Keratinocyte (primary cell): ENCODE measurements around the gene JAKMIP2. TPM values are rescaled to one million over a fixed set of nuclear protein-coding genes. Genes with fewer than 3 reads are reported as not detected.

Experiments used
- DNase-seq: peaks from one replicate; pipeline ENCODE4 v3.0.0-alpha.2; 2011; ENCODE audit warnings: low read depth, missing footprints, low spot score
- FAIRE-seq: peaks from 2 replicates; lab custom pipeline; 2011; peaks lifted over from hg19 to GRCh38; lab: Jason Lieb, UNC
- H2AFZ ChIP-seq: 2 replicates; pipeline ENCODE4 v1.6.0; 2012; ENCODE audit warnings: low read length, control low read depth, inconsistent platforms; ENCODE audit not compliant: control insufficient read depth
- H3K27ac ChIP-seq: 2 replicates; pipeline ENCODE4 v1.5.1; 2011; ENCODE audit warnings: low read length; ENCODE audit not compliant: control insufficient read depth, insufficient read depth
- H3K27me3 ChIP-seq: 3 replicates; pipeline ENCODE4 v1.6.0; 2011; ENCODE audit warnings: low read length; ENCODE audit not compliant: control insufficient read depth, insufficient read depth; ENCODE audit errors: extremely low read depth
- H3K36me3 ChIP-seq, 2 experiments: 2 replicates in 1 of 2; 3 replicates in 1 of 2; pipeline ENCODE4 v1.5.1; 2011; ENCODE audit warnings: low read length in 2 of 2, mild to moderate bottlenecking in 1 of 2; ENCODE audit not compliant: control insufficient read depth in 2 of 2, insufficient read depth in 2 of 2; ENCODE audit errors: extremely low read depth in 1 of 2
- H3K4me1 ChIP-seq: 3 replicates; pipeline ENCODE4 v1.5.1; 2011; ENCODE audit warnings: low read length; ENCODE audit not compliant: control insufficient read depth, insufficient read depth; ENCODE audit errors: extremely low read depth
- H3K4me2 ChIP-seq: 3 replicates; pipeline ENCODE4 v1.6.0; 2011; ENCODE audit warnings: low read depth, low read length; ENCODE audit not compliant: control insufficient read depth, insufficient read depth; ENCODE audit errors: extremely low read depth
- H3K4me3 ChIP-seq, 3 experiments: fragments of 200-600 bp in 1 of 3; sonication (generic) in 1 of 3; 2 replicates in 2 of 3; 3 replicates in 1 of 3; pipeline ENCODE4 v1.5.1; 2011 to 2016; ENCODE audit warnings: low read length in 3 of 3, mild to moderate bottlenecking in 3 of 3, control low read depth in 2 of 3, inconsistent platforms in 1 of 3, low read depth in 1 of 3, mixed read lengths in 1 of 3, mixed run types in 1 of 3, moderate library complexity in 1 of 3; ENCODE audit not compliant: control insufficient read depth in 2 of 3, insufficient read depth in 2 of 3; ENCODE audit errors: extremely low read depth in 1 of 3
- H3K79me2 ChIP-seq: 2 replicates; pipeline ENCODE4 v1.6.0; 2012; ENCODE audit warnings: low read length; ENCODE audit not compliant: control insufficient read depth, insufficient read depth
- H3K9ac ChIP-seq: 3 replicates; pipeline ENCODE4 v1.6.0; 2011; ENCODE audit warnings: low read length; ENCODE audit not compliant: control insufficient read depth, insufficient read depth; ENCODE audit errors: extremely low read depth
- H3K9me1 ChIP-seq: 3 replicates; pipeline ENCODE4 v1.6.0; 2011; ENCODE audit warnings: low read length; ENCODE audit not compliant: control insufficient read depth, insufficient read depth; ENCODE audit errors: extremely low read depth
- H3K9me3 ChIP-seq: 2 replicates; pipeline ENCODE4 v1.5.1; 2012; ENCODE audit warnings: low read depth, low read length; ENCODE audit not compliant: control insufficient read depth
- H4K20me1 ChIP-seq: 3 replicates; pipeline ENCODE4 v1.6.0; 2011; ENCODE audit warnings: low read length; ENCODE audit not compliant: control insufficient read depth, insufficient read depth; ENCODE audit errors: extremely low read depth
- EZH2 ChIP-seq: IDR thresholded peaks from one replicate; pipeline ENCODE4 v1.6.1; 2012; ENCODE audit warnings: inconsistent platforms, mild to moderate bottlenecking, low read length, moderate library complexity
- dilution Hi-C: fragments of 300-500 bp; cut with MboI; formaldehyde crosslinking; loops from one replicate; pipeline ENCODE4 v1.7.0; 2020; ENCODE audit warnings: low sequenced_read_pairs; ENCODE audit not compliant: extremely low pct_ligation_motif_present
- polyA plus RNA-seq, 5 experiments: library from polyadenylated mRNA; depleted of rRNA in 3 of 5; stranded (reverse) in 3 of 5; stranded (forward) in 1 of 5; unstranded in 1 of 5; fragments of >200 nt; gene quantifications; 1 replicate in 1 of 5; 2 replicates in 3 of 5; 3 replicates in 1 of 5; pipeline versions ENCODE4 v1.2.1 to v1.2.3, GENCODE V29; 2011 to 2012; ENCODE audit warnings: missing spikeins in 2 of 5, low read depth in 1 of 5, low replicate concordance in 1 of 5
- TF ChIP-seq, protein P1 (sequence below), 3 experiments: IDR thresholded peaks in 1 of 3; conservative IDR thresholded peaks in 1 of 3; optimal IDR thresholded peaks in 1 of 3; 2 replicates in 2 of 3; 3 replicates in 1 of 3; pipeline versions ENCODE3 to v1.5.1; 2011; ENCODE audit warnings: low read length in 3 of 3, mild to moderate bottlenecking in 3 of 3, moderate library complexity in 2 of 3, control low read depth in 1 of 3, inconsistent platforms in 1 of 3; ENCODE audit not compliant: insufficient read depth in 2 of 3; ENCODE audit errors: extremely low read depth in 1 of 3

Gene JAKMIP2
- polyA plus RNA-seq, 1 donor (not counting 4 experiments of a cell fraction or from before 2014, with no cell fraction given) = not detected

DNA sequence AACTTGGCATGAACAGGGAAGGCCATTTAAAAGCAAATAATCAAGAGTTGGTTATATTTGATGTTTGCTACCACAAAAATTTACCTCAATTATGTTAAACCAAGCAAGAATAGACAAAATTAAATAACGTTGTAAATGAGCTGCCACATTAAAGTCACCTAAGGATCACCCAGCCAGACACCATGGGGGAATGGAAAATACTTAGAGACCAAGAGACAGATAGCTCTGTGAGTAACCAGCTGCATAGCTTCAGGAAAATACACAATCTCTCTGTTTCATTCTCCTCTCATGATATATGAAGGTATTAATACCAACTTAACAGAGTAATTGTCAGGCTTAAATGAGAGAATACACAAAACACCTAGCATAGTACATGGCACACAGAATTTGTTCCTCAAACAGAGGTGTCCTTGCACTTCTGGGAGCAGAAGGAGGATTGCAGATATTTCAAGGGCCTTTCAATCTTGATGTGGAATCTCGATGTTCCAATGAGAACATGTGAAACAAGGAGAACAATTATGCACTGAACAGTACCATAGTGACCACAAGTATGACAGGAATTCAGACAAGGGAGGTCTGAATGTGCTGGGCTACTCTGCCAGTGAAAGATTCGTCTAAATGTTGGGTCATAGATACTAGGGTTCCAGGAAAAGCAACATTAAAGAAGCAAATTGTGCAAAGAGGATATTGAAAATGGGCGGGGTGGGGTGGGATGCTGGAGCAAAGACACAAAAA is 18.6 kb downstream of the JAKMIP2 start:
- H3K36me3 ChIP-seq = no peaks in the 10 kb centered on the region
- H3K9me3 ChIP-seq = no peaks in the 10 kb centered on the region
- no peak overlapping the region for H3K4me2 ChIP-seq
- H3K27ac ChIP-seq = no peak overlapping the region
- H3K9me1 ChIP-seq = no peaks in the 10 kb centered on the region
- dilution Hi-C loops = no loop called here
- TF ChIP-seq, protein P1, sequence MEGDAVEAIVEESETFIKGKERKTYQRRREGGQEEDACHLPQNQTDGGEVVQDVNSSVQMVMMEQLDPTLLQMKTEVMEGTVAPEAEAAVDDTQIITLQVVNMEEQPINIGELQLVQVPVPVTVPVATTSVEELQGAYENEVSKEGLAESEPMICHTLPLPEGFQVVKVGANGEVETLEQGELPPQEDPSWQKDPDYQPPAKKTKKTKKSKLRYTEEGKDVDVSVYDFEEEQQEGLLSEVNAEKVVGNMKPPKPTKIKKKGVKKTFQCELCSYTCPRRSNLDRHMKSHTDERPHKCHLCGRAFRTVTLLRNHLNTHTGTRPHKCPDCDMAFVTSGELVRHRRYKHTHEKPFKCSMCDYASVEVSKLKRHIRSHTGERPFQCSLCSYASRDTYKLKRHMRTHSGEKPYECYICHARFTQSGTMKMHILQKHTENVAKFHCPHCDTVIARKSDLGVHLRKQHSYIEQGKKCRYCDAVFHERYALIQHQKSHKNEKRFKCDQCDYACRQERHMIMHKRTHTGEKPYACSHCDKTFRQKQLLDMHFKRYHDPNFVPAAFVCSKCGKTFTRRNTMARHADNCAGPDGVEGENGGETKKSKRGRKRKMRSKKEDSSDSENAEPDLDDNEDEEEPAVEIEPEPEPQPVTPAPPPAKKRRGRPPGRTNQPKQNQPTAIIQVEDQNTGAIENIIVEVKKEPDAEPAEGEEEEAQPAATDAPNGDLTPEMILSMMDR (optimal IDR thresholded peaks at IDR 0.05 in 1 of 3, IDR thresholded peaks at IDR 0.05 in 1 of 3, conservative IDR thresholded peaks at IDR 0.05 in 1 of 3; ENCODE audit: extremely low read depth in 1 of 3, insufficient read depth in 2 of 3, low read length in 3 of 3) = no peak
- no peak for TF ChIP-seq EZH2
- H3K79me2 ChIP-seq = no peaks in the 10 kb centered on the region
- no peak overlapping the region for H3K4me3 ChIP-seq
- FAIRE-seq (no peak), DNase-seq (no peak)
- H3K4me1 ChIP-seq = no peaks in the 10 kb centered on the region
- no peak overlapping the region for H2AFZ ChIP-seq
- H4K20me1 ChIP-seq = no peaks in the 10 kb centered on the region
- H3K27me3 ChIP-seq = no peaks in the 10 kb centered on the region
- no peak overlapping the region for H3K9ac ChIP-seq

DNA sequence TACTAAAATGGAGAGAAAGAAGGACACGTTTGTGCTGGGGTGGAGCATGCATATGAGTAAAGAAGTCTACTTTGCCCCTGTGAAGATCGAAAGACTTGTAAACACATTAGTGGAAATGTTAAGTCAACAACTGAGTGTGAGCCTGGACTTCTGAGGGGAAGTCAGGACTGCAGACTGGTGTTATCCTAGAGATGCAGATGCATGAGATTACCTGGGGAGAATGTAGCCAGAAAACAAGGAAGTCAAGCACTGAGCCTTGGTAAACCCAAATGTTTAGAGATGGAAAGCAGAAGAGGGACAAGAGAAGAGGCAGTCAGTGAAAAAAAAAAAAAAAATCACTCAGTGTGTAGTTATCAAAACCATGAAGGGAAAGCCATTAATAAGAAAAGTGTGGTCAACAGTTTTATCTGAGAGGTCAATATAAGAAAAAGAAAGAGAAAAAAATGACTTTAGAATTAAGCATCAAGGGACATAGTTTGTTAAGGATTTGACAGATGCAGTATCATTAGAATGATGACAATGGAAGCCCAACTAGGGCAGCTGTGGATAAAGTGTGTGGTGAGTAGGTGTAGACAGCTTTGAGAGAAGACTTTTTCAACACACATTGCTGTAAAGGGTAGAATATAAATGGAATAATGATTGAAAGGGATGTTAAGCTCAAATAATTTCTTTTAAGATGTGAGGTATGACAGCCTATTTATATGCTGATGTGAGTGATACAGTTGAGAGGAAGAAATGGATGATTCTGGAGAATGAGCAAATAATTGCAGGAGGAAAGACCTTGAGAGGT is 22.2 kb downstream of the JAKMIP2 start:
- Histone ChIP-seq H3K4me2 (no peak overlapping the region), H3K4me1 (no peaks in the 10 kb centered on the region), H2AFZ (no peak overlapping the region), H3K36me3 (no peaks in the 10 kb centered on the region), H3K9me3 (no peaks in the 10 kb centered on the region), H3K27me3 (no peaks in the 10 kb centered on the region), H3K9me1 (no peaks in the 10 kb centered on the region), H3K4me3 (no peak overlapping the region), H4K20me1 (no peaks in the 10 kb centered on the region), H3K9ac (no peak overlapping the region), H3K79me2 (no peaks in the 10 kb centered on the region), H3K27ac (no peak overlapping the region)
- no peak for DNase-seq
- dilution Hi-C loops = no loop called here
- no peak for FAIRE-seq
- no peak for TF ChIP-seq EZH2
- TF ChIP-seq, protein P1 (optimal IDR thresholded peaks at IDR 0.05 in 1 of 3, IDR thresholded peaks at IDR 0.05 in 1 of 3, conservative IDR thresholded peaks at IDR 0.05 in 1 of 3; ENCODE audit: extremely low read depth in 1 of 3, insufficient read depth in 2 of 3, low read length in 3 of 3) = no peak
